HL-60/S4 (cell line): ENCODE measurements around the gene DIP2C.
"Not testable (repeated sequence)": the region's sequence is repeated elsewhere in the genome, so short reads cannot be mapped to it uniquely, and the experiment has no call there.

Source experiments
- in situ Hi-C: fragments of 300-500 bp; cut with MboI; formaldehyde crosslinking; loops from 2 replicates; pipeline ENCODE4 v1.14.3; 2022; ENCODE audit warnings: low sequenced_read_pairs

DIP2C gene

DNA sequence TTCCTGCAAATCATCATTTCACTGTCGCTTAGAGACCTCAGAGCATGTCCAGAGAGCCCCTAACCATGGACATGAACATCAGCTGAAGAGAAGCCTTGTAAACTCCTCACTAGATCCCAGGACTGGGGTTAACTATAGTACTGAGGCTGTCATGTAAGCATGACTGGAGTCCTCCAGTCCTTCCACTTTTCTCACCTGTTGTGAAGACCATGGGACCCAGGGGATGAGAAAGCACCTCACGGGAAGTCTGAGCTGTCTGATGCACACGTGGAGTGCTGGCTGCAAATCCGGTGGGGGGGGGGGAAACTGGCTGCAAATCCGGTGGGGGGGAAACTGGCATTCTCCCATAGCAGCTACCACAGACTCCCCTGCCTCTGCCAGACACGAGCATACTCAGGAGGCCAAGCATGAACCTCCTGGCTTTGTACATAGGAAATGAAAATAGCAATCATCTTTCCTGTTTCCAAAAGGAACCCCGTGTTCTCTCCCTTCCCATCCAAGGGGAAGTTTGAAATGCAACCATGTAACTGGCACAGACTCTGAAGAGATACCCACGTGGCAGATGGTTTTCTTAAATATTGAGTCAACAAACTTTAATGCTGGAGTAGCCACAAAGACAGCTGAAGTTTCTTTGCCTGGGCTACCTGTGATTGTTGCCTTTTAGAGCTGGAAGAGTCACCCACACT lies 292.8 kb downstream of the DIP2C start:
- in situ Hi-C loops, result no loop called here

DNA sequence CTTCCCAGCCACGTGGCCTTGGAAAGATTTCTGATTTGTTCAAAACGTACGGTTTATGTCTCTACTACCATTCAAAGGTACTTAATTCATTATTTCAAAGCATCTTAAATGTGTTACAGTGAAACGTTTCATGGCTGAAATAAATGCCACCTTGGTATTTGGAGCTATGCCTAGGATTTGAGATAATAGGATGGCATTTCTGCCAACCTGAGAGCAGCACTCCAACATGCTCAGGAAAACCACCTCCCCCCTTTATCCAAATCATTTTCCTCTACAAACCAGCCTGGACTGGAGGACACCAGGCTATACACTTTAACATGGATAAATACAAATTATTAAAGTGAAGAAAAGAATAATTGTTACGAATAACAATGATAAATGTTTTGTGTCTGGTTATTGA lies 293.4 kb downstream of the DIP2C start:
- in situ Hi-C loops, result no loop called here

DNA sequence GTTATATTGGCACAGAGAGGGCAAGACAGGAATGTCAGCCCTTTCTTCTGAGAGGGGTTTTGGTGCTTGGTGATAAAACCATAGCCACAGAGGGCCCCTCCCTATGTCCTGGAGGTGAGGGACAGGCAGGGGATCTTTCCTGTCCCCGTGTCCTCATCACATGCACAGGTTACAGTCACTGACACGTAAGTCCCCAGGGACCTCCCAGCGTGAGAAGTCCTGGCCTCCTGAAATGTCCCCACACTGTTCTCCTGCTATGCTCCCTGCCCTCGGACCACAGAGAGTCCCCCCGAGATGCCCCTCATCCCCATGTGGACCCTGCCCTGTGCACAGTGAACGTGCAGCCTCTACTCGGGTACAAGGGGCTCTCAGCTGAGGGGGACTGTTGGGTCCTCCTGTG lies 293.8 kb downstream of the DIP2C start:
- in situ Hi-C loops, result no loop called here

DNA sequence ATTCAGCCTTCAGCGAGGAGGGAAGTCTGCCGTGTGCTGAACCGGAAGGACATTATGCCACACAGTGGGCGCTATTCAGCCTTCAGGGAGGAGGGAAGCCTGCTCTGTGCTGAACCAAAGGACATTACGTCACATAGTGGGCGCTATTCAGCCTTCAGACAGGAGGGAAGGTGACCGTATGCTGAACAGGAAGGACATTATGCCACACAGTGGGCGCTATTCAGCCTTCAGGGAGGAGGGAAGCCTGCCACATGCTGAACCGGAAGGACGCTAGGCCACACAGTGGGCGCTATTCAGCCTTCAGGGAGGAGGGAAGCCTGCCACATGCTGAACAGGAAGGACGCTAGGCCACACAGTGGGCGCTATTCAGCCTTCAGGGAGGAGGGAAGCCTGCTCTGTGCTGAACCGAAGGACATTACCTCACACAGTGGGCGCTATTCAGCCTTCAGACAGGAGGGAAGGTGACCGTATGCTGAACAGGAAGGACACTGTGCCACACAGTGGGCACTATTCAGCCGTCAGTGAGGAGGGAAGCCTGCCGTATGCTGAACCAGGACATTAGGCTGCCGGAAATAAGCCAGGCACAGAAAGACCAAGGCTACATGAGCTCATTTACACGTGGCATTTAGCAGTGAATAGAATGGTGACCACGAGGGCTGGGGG lies 294.9 kb downstream of the DIP2C start:
- in situ Hi-C loops, result not testable (repeated sequence)

DNA sequence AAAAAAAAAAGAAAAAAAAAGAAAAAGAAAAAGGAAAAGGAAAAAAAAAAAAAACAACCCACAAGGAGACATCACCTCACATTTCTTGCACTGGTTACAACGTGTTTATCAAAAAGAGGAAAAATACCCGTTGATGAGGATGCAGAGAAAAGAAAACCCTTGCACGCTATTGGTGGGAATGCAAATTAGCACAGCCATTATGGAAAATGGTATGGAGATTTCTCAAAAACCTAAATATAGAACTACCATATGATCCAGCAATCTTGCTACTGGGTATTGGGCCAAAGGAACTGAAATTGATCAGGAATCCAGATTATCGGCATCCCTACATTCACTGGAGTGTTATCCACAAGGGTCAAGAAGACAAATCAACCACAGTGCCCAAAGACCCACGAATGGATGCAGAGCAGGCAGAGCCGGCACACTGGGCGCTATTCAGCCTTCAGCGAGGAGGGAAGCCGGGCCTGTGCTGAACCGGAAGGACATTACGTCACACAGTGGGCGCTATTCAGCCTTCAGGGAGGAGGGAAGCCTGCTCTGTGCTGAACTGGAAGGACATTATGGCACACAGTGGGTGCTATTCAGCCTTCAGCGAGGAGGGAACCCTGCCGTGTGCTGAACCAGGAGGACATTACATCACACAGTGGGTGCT lies 295.6 kb downstream of the DIP2C start:
- in situ Hi-C loops, result no loop called here

DNA sequence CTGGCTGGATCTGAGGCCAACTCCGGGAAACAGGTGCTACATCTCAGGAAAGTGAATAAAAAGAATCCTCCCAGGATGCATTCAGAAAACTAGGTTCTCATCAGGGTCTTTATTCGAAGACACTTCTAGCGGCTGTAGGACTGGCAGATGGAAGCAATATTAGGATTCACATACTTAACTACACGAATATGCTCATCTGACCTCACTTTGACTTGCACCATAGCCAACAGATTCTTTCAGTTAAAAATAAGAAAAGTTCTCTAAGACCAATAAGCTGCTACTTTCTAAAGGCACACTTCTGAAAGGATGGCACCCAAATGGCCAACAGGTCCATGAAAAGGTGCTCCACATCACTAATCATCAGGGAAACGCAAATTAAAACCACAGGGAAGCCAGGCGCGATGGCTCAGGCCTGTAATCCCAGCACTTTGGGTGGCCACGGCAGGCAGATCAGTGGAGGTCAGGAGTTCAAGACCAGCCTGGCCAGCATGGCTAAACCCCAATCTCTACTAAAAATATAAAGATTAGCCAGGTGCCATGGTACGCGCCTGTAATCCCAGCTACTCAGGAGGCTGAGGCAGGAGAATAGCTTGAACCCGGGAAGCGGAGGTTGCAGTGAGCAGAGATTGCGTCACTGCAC lies 296.2 kb downstream of the DIP2C start:
- in situ Hi-C loops, result no loop called here

DNA sequence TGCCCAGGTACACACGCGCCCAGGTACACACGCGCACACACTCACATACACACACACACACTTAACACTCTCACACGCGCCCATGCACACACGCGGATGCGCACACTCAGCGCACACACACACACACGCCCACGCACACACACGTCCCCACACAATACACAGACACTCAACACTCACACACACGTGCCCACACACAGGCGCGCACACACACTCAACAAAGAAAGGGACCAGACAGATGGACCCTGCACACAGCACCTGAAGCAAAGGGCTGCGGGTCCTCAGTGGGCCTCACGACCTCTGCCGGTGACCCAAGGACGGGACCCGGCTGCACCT lies 296.8 kb downstream of the DIP2C start:
- in situ Hi-C loops, result no loop called here

DNA sequence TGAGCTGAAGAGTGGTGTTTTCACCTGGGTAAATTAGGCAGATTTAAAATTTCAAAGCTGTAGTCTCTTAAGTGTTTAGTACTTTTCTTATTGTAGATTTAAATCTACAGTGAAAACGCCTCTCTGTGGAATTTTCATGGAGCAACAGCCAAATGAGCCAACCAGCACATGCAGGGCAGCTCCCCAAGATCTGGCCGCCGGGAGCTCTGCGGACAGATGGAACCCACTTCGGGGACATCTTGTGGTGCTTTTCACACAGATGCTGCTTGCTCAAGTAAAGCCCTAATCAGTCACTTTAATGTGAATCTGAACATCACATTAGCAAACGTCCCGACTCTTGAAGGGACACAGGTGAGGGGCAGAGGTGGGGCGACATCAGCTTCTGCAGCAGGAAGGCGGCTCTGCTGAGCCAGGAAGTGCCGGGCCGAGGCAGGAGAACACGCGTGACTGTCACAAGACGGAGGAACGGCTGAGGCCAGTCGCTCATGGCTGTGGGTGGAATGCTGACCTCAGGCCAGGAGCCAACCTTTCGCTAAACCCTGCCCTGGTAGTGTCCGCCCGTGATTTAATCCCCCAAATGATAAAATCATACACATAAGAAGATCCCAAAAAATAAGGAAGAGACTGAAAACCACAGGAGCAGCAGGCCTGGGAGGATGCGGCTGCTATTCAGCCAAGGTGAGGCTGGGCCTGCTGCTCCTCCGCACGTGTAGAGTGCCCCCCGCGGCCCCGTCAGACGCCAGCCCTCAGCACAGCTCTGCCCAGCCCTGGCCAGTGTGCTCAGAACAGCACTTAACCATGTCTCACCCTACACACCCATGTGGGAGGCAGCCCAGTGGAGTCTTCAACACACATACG lies 297.4 kb downstream of the DIP2C start:
- in situ Hi-C loops, result no loop called here

DNA sequence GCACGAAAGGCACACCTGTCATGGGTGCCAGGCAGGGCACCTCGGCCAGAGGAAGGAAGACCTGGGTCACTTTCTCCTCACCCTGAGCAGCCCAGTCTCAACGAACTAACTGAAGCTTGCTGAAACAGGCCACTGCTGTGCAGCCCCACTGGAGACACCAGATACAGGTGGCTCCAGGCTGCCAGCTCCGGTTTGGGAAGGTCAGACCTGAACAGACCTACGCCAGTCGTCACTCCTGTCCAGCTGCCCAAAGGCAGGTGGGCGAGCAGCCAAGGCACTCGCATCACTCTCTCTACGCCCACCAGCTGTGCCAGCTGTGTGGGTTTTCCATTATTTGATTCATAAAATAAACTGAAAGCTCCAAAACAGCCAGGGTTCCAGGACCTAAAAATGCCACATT lies 298.2 kb downstream of the DIP2C start:
- in situ Hi-C loops, result no loop called here

DNA sequence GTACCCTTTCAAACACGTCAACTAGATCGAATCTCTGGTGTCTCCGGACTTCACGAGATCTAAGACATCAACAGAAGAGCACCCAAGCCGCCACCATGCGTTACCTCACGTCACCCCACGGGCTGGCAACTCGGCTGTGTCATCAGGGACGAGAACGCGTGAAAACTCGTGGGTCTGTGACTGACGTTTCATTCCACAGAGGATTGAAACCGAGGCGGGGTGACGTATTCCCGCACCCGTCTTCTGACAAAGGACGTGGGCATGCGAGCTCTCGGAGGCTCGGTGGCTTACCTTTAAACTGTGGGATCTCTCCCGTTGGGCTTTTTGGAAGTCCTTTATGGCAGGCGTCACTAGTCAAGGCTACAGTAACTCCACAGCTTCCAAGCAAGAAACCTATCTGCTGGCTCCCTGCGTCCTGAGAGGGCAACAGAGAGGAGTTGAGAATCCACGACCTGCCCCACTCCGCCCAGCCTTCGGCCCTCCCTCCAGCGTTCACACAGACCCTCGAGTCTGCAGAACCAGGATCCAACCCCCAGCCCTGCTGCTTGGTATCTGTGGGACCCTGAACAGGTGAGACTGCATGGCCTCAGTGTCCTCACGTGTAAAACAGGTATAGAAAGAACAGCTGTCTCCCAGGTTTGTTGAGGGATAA lies 298.9 kb downstream of the DIP2C start:
- in situ Hi-C loops, result no loop called here

DNA sequence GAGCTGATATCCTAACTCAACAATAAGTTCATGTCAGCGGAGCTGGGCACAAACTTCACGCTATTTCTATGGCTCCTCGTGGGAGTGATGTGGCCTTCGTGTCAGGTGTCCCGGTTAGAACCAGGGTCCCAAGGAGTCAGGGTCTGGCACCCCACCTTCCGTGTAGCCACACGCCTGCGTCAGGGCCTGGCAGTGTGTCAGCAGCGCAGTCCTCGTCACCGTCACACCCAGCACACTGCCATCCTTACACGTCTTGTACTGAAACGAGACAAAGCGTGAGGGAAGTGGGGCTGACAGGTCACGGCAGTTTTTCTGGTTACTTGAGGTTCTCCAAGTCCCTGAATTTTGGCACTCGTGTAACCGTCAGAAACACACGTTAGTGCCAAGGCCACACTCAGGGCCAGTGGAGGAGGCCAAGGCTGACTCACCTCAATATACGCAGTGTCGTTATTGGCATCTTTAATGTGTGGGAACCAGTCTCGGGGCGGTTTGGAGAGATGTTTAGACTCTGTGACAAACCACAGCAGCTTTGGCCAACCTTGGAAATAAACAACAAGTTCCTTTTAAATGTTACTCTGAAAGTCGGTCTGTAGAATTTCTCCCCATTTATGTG lies 299.5 kb downstream of the DIP2C start:
- in situ Hi-C loops, result no loop called here

DNA sequence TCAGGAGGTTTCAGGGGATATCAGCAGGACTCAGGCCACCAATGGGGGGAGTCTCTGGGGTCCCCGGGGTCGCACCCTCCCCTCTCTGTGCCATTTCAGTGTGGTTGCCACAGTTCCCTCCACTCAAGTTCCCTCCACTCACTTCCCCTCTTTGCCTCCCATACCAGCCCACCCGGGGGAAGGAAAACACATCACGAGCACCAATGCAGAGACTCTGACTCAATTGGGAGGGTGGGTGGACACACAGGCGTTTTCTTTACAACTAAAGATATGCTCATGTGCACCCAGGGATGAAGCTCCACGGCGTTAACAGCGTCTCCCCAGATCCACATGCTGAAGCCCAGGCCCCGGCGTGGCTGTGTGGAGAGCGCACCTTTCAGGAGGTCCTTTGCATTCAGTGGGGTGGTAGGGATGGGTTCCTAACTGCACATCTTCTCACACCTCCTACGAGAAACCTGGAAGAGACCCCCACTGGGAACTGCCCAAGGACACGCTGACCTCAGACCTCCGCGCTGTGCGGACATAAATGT lies 300.1 kb downstream of the DIP2C start:
- in situ Hi-C loops, result no loop called here

DNA sequence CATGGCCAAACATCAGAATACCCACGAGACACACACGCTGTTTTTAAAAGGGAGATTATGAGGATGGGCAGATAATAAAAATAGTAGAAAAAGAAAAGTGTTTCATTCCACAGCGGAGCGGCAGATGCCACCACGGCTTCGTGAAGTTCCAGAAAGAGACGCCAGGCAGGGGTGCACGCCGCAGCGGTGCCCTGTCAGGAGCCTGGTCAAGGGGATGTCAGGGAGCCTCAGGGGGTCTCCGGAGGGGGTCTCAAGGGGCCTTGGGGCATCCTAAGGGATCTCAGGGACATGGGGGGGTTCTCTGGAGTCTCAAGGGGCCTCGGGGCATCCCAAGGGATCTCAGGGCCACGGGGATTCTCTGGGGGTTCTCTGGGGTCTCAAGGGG lies 300.8 kb downstream of the DIP2C start:
- in situ Hi-C loops, result no loop called here

DNA sequence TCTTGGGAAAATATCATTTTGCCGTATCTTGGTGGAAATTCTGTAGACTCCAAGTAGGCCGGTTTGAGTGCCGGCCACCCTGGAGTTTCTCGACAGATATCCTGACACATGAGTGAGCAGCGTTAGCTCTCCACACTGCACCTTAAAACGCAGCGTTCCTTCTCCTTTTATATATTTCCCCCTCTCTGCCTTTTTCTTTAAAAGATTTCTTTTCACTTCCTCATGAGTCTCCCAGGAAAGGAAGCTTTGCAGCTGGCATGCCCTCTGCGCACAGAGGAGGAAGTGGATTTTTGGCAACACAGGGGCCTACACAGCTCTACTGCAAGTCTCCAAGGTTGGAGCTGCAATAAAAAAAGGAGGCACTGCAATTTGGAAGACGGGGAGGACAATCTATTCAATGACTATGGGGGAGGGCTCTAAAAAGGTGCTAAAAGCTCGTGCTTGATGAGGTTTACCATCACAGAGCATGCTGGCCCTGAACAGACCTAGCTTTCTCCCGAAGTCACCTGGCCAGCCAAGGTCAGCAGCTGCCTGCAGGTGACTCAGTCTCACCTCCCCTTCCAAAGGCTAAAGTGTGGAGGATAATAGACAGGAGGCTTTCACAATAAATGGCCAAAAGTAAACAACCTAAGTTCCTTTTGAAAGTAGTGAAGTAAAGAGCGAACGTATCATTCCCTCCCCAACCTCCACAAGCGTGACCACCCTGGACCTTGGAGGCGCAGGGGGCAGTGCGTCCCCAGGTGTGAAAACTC lies 301.4 kb downstream of the DIP2C start:
- in situ Hi-C loops, result no loop called here

DNA sequence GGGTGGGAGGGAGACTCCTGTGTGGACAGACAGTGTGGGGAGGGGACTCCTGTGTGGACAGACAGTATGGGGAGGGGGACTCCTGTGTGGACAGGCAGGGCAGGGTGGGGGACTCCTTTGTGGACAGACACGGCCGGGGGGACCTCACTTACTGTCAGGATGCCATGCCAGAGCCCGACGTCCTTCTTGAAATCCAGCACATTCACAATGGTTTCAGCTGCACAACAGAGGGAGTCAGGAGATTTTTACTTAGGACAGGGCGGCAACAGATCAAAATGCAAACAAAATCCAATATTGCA lies 301.9 kb downstream of the DIP2C start:
- in situ Hi-C loops, result no loop called here

DNA sequence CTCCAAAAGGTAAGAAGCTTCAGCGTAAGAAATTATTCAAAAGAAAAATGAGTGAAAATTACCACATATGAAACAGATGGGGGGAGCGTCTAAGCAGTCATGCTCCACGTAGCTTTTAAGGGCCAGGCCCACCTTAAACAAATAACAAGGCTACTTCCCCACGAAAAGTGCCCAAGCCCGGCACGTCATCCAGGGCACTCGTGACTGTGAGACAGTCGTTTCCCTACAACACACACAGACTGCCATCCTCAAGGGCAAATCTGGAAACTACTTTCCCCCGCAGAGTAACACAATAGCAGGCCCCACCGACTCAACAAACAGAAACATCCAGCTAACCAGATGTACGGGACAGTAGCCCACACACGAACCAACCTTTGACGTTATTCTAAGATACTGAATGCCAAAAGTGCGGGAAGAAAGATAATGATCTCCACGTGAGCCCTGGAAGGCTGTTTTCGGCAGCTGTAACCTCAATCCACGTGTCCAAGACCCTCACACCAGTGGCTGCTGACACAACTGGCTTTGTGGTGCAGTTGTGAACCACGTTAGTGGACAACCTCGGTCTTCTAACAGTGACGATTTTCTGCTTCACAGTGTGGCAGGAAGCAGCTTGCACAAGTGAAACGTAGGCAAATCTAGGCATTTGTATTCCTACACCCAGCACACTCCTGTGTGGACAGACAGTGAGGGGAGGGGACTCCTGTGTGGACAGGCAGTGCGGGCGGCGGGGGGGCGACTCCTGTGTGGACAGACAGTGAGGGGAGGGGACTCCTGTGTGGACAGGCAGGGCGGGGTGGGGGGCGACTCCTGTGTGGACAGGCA lies 302.5 kb downstream of the DIP2C start:
- in situ Hi-C loops, result no loop called here

DNA sequence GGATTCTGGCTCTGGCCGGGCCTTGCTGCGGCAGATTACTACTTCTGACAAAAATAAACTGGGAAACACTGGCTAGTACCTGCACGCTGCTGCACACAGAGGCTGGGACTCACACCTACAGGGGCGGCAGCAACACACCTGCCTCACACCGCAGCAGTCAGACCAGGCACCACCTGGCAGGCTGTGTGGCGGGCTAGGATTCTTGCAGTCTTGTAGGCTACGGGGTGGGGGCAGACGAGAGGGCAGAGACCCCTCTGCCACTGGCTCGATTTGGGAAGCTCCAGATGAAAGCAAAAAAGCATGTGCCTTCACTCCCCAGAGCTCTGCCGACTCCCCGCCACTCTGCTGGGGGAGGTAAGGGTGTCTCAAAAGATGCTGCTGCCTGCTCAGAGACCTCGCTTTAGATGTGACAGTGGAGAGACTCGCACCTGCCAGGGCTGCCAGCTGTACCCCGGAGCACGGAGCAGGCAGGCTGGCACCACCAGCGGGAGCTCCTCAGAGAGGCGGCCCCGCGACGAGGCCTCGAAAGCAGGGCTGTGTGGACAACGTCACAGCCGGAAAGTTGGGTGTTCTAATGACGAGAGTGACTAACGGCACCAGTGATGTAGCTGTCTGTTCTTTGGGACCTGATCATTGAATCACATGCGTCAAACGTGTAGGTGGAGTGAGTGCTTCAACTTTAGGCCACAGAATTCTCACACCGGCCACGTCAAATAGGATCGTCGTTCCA lies 303.7 kb downstream of the DIP2C start:
- in situ Hi-C loops, result no loop called here
